Uterus (tissue), 4 donors: ENCODE data around the gene ACSS2. TPM values are rescaled to one million over a fixed set of nuclear protein-coding genes. Genes with fewer than 3 reads are reported as not detected.

Experiments
- DNase-seq, 2 donors: peaks; one replicate each; pipeline ENCODE4 v3.0.0-alpha.2; 2019 to 2020
- H3K27ac ChIP-seq, 2 donors: fragments of 200-600 bp; sonication (generic); 1 replicate in 1 of 2; 2 replicates in 1 of 2; pipeline ENCODE4 v1.5.1; 2016 to 2018
- H3K27me3 ChIP-seq, 2 donors: fragments of 200-600 bp; sonication (generic); one replicate each; pipeline ENCODE4 v1.5.1; 2018 to 2019; ENCODE audit warnings: control low read depth in 1 of 2
- H3K36me3 ChIP-seq, 2 donors: fragments of 200-600 bp; sonication (generic); one replicate each; pipeline ENCODE4 v1.5.1; 2019; ENCODE audit warnings: control low read depth in 1 of 2
- H3K4me1 ChIP-seq, 2 donors: fragments of 200-600 bp; sonication (generic); one replicate each; pipeline ENCODE4 v1.5.1; 2018 to 2019; ENCODE audit warnings: control low read depth in 1 of 2
- H3K4me3 ChIP-seq, 2 donors: fragments of 200-600 bp; sonication (generic); 1 replicate in 1 of 2; 2 replicates in 1 of 2; pipeline ENCODE4 v1.5.1; 2018 to 2019; ENCODE audit warnings: mild to moderate bottlenecking in 1 of 2
- H3K9me3 ChIP-seq, 2 donors: fragments of 200-600 bp; sonication (generic); one replicate each; pipeline ENCODE4 v1.5.1; 2019; ENCODE audit warnings: control low read depth in 1 of 2
- POLR2A ChIP-seq, 2 donors: fragments of 450-650 bp; IDR thresholded peaks; one replicate each; pipeline ENCODE4 v1.6.1; 2016; ENCODE audit warnings: antibody characterized with exemption in 2 of 2, mild to moderate bottlenecking in 1 of 2, moderate library complexity in 1 of 2
- intact Hi-C: fragments of 100-400 bp; cut with DNase I; formaldehyde crosslinking; loops from one replicate; pipeline ENCODE4 v1.15.1; 2023; ENCODE audit warnings: low total_unique reads
- total RNA-seq, 4 donors: library from RNA; depleted of rRNA in 3 of 4; stranded (reverse); fragments of >200 nt in 3 of 4; gene quantifications; one replicate each; pipeline versions ENCODE4 v1.1.0 to v1.2.4, GENCODE V29; 2014 to 2023
- TF ChIP-seq, protein P1 (sequence below), 4 experiments: fragments of 200-600 bp in 2 of 4; fragments of 450-650 bp in 2 of 4; sonication (generic) in 2 of 4; IDR thresholded peaks; one replicate each; pipeline ENCODE4 v1.5.1; 2016 to 2019; ENCODE audit warnings: antibody characterized with exemption in 4 of 4, mild to moderate bottlenecking in 2 of 4, moderate library complexity in 1 of 4
- donor health status: DM: yes; HTN: yes; CAD: no.

ACSS2 gene
- total RNA-seq, 4 donors from 2014 or later, result 18.8 to 138 (median 48.7) TPM

DNA sequence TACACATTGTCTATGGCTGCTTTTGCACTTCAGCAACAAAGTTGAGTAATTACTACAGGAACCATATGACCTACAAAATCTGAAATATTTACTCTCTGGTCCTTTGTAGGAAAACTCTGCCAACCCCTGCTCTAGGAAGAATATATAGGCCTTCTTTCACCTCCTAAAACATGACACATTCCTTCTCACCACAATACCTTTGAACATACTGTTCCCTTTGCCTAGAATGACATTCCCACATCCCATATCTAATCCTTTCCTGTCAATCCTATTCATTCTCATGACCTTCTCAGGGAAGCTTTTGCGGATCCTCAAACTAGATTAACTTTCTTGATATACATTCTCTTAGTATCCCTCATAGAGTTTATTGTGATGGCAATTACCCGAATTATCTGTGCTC is 33.0 kb upstream of the ACSS2 start:
- Histone ChIP-seq H3K4me3 (no peak overlapping the region), H3K27me3 (no peaks in the 10 kb centered on the region), H3K36me3 (no peaks in the 10 kb centered on the region), H3K27ac (no peak overlapping the region), H3K9me3 (no peaks in the 10 kb centered on the region), H3K4me1 (no peaks in the 10 kb centered on the region)
- intact Hi-C loops, result no loop called here
- TF ChIP-seq, protein P1, sequence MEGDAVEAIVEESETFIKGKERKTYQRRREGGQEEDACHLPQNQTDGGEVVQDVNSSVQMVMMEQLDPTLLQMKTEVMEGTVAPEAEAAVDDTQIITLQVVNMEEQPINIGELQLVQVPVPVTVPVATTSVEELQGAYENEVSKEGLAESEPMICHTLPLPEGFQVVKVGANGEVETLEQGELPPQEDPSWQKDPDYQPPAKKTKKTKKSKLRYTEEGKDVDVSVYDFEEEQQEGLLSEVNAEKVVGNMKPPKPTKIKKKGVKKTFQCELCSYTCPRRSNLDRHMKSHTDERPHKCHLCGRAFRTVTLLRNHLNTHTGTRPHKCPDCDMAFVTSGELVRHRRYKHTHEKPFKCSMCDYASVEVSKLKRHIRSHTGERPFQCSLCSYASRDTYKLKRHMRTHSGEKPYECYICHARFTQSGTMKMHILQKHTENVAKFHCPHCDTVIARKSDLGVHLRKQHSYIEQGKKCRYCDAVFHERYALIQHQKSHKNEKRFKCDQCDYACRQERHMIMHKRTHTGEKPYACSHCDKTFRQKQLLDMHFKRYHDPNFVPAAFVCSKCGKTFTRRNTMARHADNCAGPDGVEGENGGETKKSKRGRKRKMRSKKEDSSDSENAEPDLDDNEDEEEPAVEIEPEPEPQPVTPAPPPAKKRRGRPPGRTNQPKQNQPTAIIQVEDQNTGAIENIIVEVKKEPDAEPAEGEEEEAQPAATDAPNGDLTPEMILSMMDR (IDR thresholded peaks at IDR 0.05), result no peak
- TF ChIP-seq POLR2A (IDR thresholded peaks at IDR 0.05), result no peak
- DNase-seq, result no peak

DNA sequence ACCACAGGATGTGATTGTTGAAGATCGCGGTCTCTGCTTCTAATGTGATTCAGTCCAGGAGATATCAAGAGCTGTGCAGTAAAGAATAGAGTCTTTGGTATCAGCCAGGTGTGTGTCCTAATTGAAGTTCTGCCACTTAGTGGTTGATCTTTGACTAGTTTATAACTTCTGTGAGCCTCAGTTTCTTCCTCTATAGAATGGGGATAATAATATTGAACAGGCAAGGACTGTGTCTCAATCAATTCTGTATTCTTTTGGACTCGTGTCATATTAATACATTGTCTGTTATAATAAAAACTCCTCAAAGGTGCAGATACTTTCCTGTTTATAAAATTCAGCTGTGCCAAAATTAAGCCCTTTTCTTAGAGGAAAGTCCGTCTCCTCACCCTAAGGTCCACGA is 27.8 kb upstream of the ACSS2 start:
- Histone ChIP-seq H3K27me3 (no peaks in the 10 kb centered on the region), H3K4me1 (no peaks in the 10 kb centered on the region), H3K9me3 (no peaks in the 10 kb centered on the region), H3K36me3 (no peaks in the 10 kb centered on the region), H3K4me3 (no peak overlapping the region), H3K27ac (no peak overlapping the region)
- intact Hi-C loops, result no loop called here
- DNase-seq, result no peak
- TF ChIP-seq, protein P1 (IDR thresholded peaks at IDR 0.05), result no peak

DNA sequence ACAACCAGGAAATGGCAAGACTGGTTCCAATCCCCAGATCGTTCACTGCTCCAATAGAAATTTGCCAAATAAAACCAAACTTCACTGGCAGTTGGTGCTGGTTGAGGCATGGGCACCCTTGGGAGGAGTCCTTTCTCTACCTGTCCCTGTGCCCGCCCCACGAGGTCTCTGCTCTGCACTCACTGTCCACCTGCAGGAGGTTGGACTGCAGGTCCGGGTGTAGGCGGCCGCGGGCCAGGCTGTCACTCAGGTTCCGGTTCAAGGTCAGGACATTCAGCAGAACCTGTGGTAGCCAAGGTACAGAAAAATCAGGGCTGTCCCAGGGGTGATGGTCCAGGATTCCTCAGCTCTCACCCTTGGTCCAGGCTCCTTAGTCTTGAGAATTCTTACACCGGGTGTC is 26.6 kb upstream of the ACSS2 start:
- intact Hi-C loops, result no loop called here
- Histone ChIP-seq H3K27ac (no peak overlapping the region), H3K27me3 (no peaks in the 10 kb centered on the region), H3K4me3 (no peak overlapping the region), H3K36me3 (no peaks in the 10 kb centered on the region), H3K4me1 (no peaks in the 10 kb centered on the region), H3K9me3 (no peaks in the 10 kb centered on the region)
- no peak for DNase-seq
- no peak for TF ChIP-seq POLR2A (IDR thresholded peaks at IDR 0.05)
- TF ChIP-seq, protein P1 (IDR thresholded peaks at IDR 0.05), result no peak

DNA sequence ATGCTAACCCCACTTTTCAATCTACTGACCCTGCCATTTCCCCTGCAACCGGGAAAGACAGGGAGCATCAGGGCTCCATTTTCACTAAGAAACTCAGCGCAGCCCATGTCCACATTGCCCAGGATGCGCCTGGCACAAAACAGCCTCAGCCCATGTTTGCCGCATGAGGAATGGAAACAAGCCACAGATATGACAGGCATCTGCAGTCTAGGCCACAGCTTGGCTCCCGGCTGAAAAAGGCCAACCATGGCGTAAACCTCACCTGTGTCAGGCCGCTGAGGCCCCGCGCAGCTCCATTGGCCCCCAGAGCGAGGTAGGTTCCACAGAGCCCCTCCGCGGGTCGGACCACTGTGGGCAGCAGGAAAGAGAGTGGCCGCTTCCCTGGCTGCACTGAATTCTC is 25.4 kb upstream of the ACSS2 start:
- Histone ChIP-seq H3K36me3 (no peaks in the 10 kb centered on the region), H3K4me3 (no peak overlapping the region), H3K9me3 (no peaks in the 10 kb centered on the region), H3K27me3 (no peaks in the 10 kb centered on the region), H3K4me1 (no peaks in the 10 kb centered on the region), H3K27ac (no peak overlapping the region)
- intact Hi-C loops, result no loop called here
- TF ChIP-seq, protein P1 (IDR thresholded peaks at IDR 0.05), result no peak
- no peak for TF ChIP-seq POLR2A (IDR thresholded peaks at IDR 0.05)
- no peak for DNase-seq

DNA sequence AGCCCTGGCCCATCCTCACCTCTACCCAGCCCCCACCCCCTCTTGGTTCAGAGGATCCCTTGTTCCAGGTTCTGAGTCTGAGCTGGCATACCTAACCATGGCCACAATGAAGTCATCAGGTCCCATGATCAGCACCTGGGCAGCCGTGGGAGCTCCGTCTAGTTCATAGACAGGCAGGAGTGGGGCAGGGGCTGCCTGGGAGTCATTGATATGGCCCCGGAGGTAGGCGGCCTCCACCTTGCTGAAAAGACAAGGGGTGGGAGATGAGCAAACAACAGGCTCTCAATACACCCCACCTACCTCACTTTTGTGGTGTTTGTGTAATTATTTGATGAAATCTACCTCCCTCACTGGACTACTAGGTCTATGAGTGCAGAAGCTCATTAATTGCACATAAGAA is 24.1 kb upstream of the ACSS2 start:
- Histone ChIP-seq H3K27me3 (no peaks in the 10 kb centered on the region), H3K4me1 (no peaks in the 10 kb centered on the region), H3K9me3 (no peaks in the 10 kb centered on the region), H3K36me3 (no peaks in the 10 kb centered on the region), H3K4me3 (no peak overlapping the region), H3K27ac (no peak overlapping the region)
- DNase-seq, result no peak
- intact Hi-C loops, result no loop called here
- TF ChIP-seq POLR2A (IDR thresholded peaks at IDR 0.05), result no peak
- TF ChIP-seq, protein P1 (IDR thresholded peaks at IDR 0.05), result no peak
